Stimulated activated CD8-positive, alpha-beta memory T cell treated with anti-CD3 and anti-CD28 coated beads, Interleukin-15, amount 100 ng/mL, for 1 hour (primary cell): ENCODE measurements around the gene KLRB1.
"Not testable (repeated sequence)": the region's sequence is repeated elsewhere in the genome, so short reads cannot be mapped to it uniquely, and the experiment has no call there.

Experiments used
- DNase-seq: peaks from one replicate; pipeline ENCODE4 v3.0.0-alpha.2; 2020; ENCODE audit warnings: low read depth

The KLRB1 gene

GRCh38 chr12:9619411-9620179 lies 11.9 kb upstream of the KLRB1 start:
- DNase-seq, result no peak

- not testable (repeated sequence) for DNase-seq
Measured at GRCh38 chr12:9618906-9619305, 11.2 kb upstream of the KLRB1 start.

GRCh38 chr12:9617124-9617523 lies 9.4 kb upstream of the KLRB1 start:
- no peak for DNase-seq

GRCh38 chr12:9615420-9616136 lies 7.9 kb upstream of the KLRB1 start:
- no peak for DNase-seq

GRCh38 chr12:9610606-9611005 lies 2.9 kb upstream of the KLRB1 start:
- DNase-seq, result not testable (repeated sequence)

- no peak for DNase-seq
Measured at GRCh38 chr12:9606736-9607372, 862 bp downstream of the KLRB1 start.

- DNase-seq, result no peak
Measured at GRCh38 chr12:9606247-9606646, 1.5 kb downstream of the KLRB1 start.

GRCh38 chr12:9605483-9605882 lies 2.2 kb downstream of the KLRB1 start:
- no peak for DNase-seq

- DNase-seq, result no peak
Measured at GRCh38 chr12:9604287-9604686, 3.4 kb downstream of the KLRB1 start.

- not testable (repeated sequence) for DNase-seq
Measured at GRCh38 chr12:9600426-9600825, 7.3 kb downstream of the KLRB1 start.

GRCh38 chr12:9598363-9598762 lies 9.4 kb downstream of the KLRB1 start:
- no peak for DNase-seq

GRCh38 chr12:9597365-9597764 lies 10.4 kb downstream of the KLRB1 start:
- no peak for DNase-seq

- DNase-seq, result no peak
Measured at GRCh38 chr12:9590441-9590840, 17.3 kb downstream of the KLRB1 start.

GRCh38 chr12:9588749-9589148 lies 19.0 kb downstream of the KLRB1 start:
- DNase-seq, result no peak

- no peak for DNase-seq
Measured at GRCh38 chr12:9587987-9588600, 19.6 kb downstream of the KLRB1 start.

- DNase-seq, result not testable (repeated sequence)
Measured at GRCh38 chr12:9577729-9578128, 30.0 kb downstream of the KLRB1 start.

GRCh38 chr12:9567151-9567550 lies 40.6 kb downstream of the KLRB1 start:
- not testable (repeated sequence) for DNase-seq

GRCh38 chr12:9566113-9566512 lies 41.6 kb downstream of the KLRB1 start:
- DNase-seq, result not testable (repeated sequence)

- DNase-seq, result not testable (repeated sequence)
Measured at GRCh38 chr12:9564418-9564817, 43.3 kb downstream of the KLRB1 start.

- DNase-seq, result not testable (repeated sequence)
Measured at GRCh38 chr12:9562841-9563453, 44.8 kb downstream of the KLRB1 start.

- DNase-seq, result not testable (repeated sequence)
Measured at GRCh38 chr12:9545489-9545888, 62.2 kb downstream of the KLRB1 start.
